PC-3 (cell line): ENCODE results near the gene RGS3.

ENCODE experiments used
- EZH2 ChIP-seq: fragments of 300-600 bp; sonication (generic); IDR thresholded peaks from one replicate; pipeline ENCODE4 v1.6.1; 2017; ENCODE audit warnings: antibody characterized with exemption, mild to moderate bottlenecking, low read length; ENCODE audit not compliant: unreplicated experiment
- TF ChIP-seq, protein P1 (sequence below): fragments of 300-600 bp; sonication (generic); conservative IDR thresholded peaks from 2 replicates; pipeline ENCODE4 v1.5.1; 2017; ENCODE audit warnings: antibody characterized with exemption, low read depth, mild to moderate bottlenecking, low read length

DNA sequence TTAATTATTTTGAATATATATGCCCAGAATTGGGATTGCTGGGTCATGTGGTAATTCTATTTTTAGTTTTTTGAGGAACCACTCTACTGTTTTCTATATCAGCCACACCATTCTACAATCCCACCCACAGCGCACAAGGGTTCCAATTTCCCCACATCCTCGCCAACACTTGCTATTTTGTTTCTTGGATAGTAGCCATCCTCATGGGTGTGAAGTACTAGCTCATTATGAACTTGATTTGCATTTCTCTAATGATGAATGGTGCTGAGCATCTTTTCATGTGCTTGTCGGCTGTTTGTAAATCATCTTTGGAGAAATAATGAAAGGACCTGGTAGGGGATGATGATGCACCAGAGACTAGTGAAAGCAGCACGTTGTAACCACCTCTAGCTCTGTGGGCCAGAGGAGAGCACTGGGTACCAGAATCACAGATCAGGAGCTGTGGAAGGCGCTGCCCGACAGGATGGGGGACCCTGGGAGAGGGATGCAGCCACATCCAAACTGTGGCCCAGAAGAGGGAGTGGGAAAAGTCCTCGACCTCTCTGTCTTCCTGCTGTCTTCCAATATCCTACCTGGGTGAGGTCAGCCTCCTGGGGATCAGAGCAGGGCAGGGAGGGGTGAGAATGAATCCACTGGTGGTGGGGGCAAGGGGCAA, 155.4 kb downstream of the RGS3 start:
- TF ChIP-seq EZH2 = no peak
- TF ChIP-seq, protein P1, sequence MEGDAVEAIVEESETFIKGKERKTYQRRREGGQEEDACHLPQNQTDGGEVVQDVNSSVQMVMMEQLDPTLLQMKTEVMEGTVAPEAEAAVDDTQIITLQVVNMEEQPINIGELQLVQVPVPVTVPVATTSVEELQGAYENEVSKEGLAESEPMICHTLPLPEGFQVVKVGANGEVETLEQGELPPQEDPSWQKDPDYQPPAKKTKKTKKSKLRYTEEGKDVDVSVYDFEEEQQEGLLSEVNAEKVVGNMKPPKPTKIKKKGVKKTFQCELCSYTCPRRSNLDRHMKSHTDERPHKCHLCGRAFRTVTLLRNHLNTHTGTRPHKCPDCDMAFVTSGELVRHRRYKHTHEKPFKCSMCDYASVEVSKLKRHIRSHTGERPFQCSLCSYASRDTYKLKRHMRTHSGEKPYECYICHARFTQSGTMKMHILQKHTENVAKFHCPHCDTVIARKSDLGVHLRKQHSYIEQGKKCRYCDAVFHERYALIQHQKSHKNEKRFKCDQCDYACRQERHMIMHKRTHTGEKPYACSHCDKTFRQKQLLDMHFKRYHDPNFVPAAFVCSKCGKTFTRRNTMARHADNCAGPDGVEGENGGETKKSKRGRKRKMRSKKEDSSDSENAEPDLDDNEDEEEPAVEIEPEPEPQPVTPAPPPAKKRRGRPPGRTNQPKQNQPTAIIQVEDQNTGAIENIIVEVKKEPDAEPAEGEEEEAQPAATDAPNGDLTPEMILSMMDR = no peak
